ENCODE data around the gene GOLIM4.

DNA sequence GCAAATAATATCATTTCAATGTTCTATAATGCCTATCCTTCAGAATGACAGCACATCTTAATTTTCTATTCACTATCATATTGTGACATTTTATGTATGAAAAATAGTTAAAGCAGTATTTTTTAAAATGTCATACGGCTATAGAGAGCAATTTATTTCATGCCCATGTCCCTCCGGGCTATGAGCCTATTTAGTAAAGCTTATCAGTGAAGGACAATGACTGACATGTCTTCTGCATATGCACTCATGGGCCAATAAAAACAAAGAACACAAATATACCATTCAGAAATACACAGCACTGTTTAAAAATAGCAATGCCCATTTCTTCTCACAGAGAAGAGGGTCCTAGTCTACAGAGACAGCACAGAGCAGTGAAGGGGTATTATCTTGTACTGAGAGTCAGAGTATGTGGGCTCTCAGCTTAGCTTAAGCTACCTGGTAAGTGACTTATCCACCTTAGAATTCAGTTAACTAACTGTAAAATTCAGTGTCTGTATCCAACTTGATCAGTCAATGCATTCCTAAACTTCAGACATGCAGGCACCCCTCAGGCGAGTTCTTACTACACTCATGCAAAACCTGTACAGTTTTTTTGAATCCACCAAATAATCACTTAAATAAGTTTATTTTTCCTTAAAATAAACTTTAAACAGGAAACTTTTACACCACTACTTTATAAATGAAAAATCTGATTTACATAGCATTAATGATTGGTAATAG is 9.0 kb downstream of the GOLIM4 start:
- TF ChIP-seq, protein P1, sequence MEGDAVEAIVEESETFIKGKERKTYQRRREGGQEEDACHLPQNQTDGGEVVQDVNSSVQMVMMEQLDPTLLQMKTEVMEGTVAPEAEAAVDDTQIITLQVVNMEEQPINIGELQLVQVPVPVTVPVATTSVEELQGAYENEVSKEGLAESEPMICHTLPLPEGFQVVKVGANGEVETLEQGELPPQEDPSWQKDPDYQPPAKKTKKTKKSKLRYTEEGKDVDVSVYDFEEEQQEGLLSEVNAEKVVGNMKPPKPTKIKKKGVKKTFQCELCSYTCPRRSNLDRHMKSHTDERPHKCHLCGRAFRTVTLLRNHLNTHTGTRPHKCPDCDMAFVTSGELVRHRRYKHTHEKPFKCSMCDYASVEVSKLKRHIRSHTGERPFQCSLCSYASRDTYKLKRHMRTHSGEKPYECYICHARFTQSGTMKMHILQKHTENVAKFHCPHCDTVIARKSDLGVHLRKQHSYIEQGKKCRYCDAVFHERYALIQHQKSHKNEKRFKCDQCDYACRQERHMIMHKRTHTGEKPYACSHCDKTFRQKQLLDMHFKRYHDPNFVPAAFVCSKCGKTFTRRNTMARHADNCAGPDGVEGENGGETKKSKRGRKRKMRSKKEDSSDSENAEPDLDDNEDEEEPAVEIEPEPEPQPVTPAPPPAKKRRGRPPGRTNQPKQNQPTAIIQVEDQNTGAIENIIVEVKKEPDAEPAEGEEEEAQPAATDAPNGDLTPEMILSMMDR (IDR thresholded peaks at IDR 0.05) = no peak
- TF ChIP-seq POLR2A (IDR thresholded peaks at IDR 0.05) = no peak
